A549 (cell line): ENCODE measurements around the gene NRXN3. TPM values are rescaled to one million over a fixed set of nuclear protein-coding genes. Genes with fewer than 3 reads are reported as not detected.
A peak's percentile ranks its signal among the peaks of the same experiment; 100 is the strongest.

Experiments used
- ATAC-seq, 2 experiments: fragments of 200-7000 bp in 1 of 2; fragments of >200 bp in 1 of 2; cut with Nextera tagmentation in 1 of 2; cut with Tn5 transposase in 1 of 2; 3 replicates each; pipeline versions ENCODE4 v1.8.0 to v1.9.1; 2018 to 2020; ENCODE audit warnings: mild to moderate bottlenecking in 1 of 2, moderate library complexity in 1 of 2
- CTCF ChIA-PET: fragments of 300-600 bp; sonication (Branson Sonifier 250); formaldehyde crosslinking; extraction: SDS; loops from one replicate; lab custom pipeline; 2021; ENCODE audit warnings: antibody characterized with exemption, inconsistent platforms; lab: Yijun Ruan, JAX
- POLR2A ChIA-PET: fragments of 350-600 bp; formaldehyde crosslinking; extraction: SDS; loops from one replicate; lab custom pipeline; 2021; ENCODE audit warnings: antibody characterized with exemption, inconsistent platforms; lab: Yijun Ruan, JAX
- DNase-seq, 2 experiments: peaks; one replicate each; pipeline versions ENCODE4 v3.0.0 to v3.0.0-alpha.2; 2011 to 2016; ENCODE audit warnings: low read depth in 1 of 2, low spot score in 1 of 2
- FAIRE-seq: peaks from 2 replicates; lab custom pipeline; 2011; peaks lifted over from hg19 to GRCh38; lab: Jason Lieb, UNC
- H3K27ac ChIP-seq, 2 experiments: fragments of >200 bp; sonication (Bioruptor Twin); formaldehyde crosslinking; 3 replicates each; pipeline ENCODE4 v1.5.1; 2016 to 2017
- H3K4me1 ChIP-seq: fragments of >200 bp; sonication (Bioruptor Twin); formaldehyde crosslinking; 3 replicates; pipeline ENCODE4 v1.6.1; 2016
- H3K4me2 ChIP-seq: fragments of >200 bp; sonication (Bioruptor Twin); formaldehyde crosslinking; 3 replicates; pipeline ENCODE4 v1.6.1; 2016
- H3K4me3 ChIP-seq: fragments of >200 bp; sonication (Bioruptor Twin); formaldehyde crosslinking; 3 replicates; pipeline ENCODE4 v1.5.1; 2016
- H3K9me3 ChIP-seq: fragments of >200 bp; sonication (Bioruptor Twin); formaldehyde crosslinking; 3 replicates; pipeline ENCODE4 v1.6.1; 2016
- ATOH8 ChIP-seq: fragments of 250-450 bp; sonication (Bioruptor Pico); IDR thresholded peaks from 2 replicates; pipeline ENCODE4 v1.5.0; 2020; ENCODE audit warnings: low read depth, mild to moderate bottlenecking, moderate library complexity
- BHLHE40 ChIP-seq: IDR thresholded peaks from 2 replicates; pipeline ENCODE4 v1.6.1; 2012; ENCODE audit warnings: low read depth, low read length, inconsistent platforms
- CHD2 ChIP-seq: fragments of 150-350 bp; IDR thresholded peaks from 2 replicates; pipeline ENCODE4 v1.6.1; 2014; ENCODE audit warnings: low read length; ENCODE audit not compliant: partially characterized antibody
- E2F6 ChIP-seq: IDR thresholded peaks from 2 replicates; pipeline ENCODE4 v1.6.1; 2012; ENCODE audit warnings: low read depth, borderline replicate concordance
- EHF ChIP-seq: fragments of 250-450 bp; sonication (Bioruptor Pico); IDR thresholded peaks from 2 replicates; pipeline ENCODE4 v1.5.0; 2020; ENCODE audit warnings: mild to moderate bottlenecking
- EHMT2 ChIP-seq: fragments of 200-600 bp; sonication (generic); IDR thresholded peaks from 2 replicates; pipeline ENCODE4 v1.6.1; 2016; ENCODE audit warnings: antibody characterized with exemption, low read depth, mild to moderate bottlenecking, moderate library complexity
- ELK1 ChIP-seq: fragments of 150-350 bp; IDR thresholded peaks from 2 replicates; pipeline ENCODE4 v1.6.1; 2014; ENCODE audit warnings: low read depth, mild to moderate bottlenecking, low read length
- EP300 ChIP-seq, 2 experiments: fragments of >200 bp; sonication (Bioruptor Twin); formaldehyde crosslinking; IDR thresholded peaks; 2 replicates in 1 of 2; 3 replicates in 1 of 2; pipeline ENCODE4 v1.6.1; 2016 to 2017
- FOSL2 ChIP-seq, 2 experiments: fragments of 450-650 bp in 1 of 2; fragments of >200 bp in 1 of 2; sonication (Bioruptor Twin) in 1 of 2; formaldehyde crosslinking; IDR thresholded peaks; 2 replicates each; pipeline versions ENCODE4 v1.5.0 to v1.6.1; 2016 to 2020; ENCODE audit warnings: mild to moderate bottlenecking in 1 of 2, moderate library complexity in 1 of 2
- GATA3 ChIP-seq: IDR thresholded peaks from 2 replicates; pipeline ENCODE4 v1.6.1; 2012; ENCODE audit warnings: borderline replicate concordance
- HES2 ChIP-seq: fragments of >200 bp; sonication (Bioruptor Twin); formaldehyde crosslinking; IDR thresholded peaks from 2 replicates; pipeline ENCODE4 v1.6.1; 2016
- HOXA7 ChIP-seq: fragments of 250-450 bp; sonication (Bioruptor Pico); IDR thresholded peaks from 2 replicates; pipeline ENCODE4 v1.5.0; 2020; ENCODE audit warnings: mild to moderate bottlenecking, moderate library complexity
- HOXB13 ChIP-seq: fragments of 250-450 bp; sonication (Bioruptor Pico); IDR thresholded peaks from 2 replicates; pipeline ENCODE4 v1.5.0; 2020; ENCODE audit warnings: low read depth, mild to moderate bottlenecking, moderate library complexity
- JUN ChIP-seq, 2 experiments: fragments of >200 bp; sonication (Bioruptor Twin); formaldehyde crosslinking; IDR thresholded peaks; 2 replicates in 1 of 2; 3 replicates in 1 of 2; pipeline ENCODE4 v1.6.1; 2016 to 2017
- KDM1A ChIP-seq: fragments of 200-600 bp; sonication (generic); IDR thresholded peaks from 2 replicates; pipeline ENCODE4 v1.6.1; 2016; ENCODE audit warnings: low read depth, mild to moderate bottlenecking
- KDM5A ChIP-seq: fragments of 200-600 bp; sonication (generic); IDR thresholded peaks from 2 replicates; pipeline ENCODE4 v1.6.1; 2016; ENCODE audit warnings: antibody characterized with exemption, mild to moderate bottlenecking
- MAFK ChIP-seq: fragments of 450-650 bp; IDR thresholded peaks from 2 replicates; pipeline ENCODE4 v1.6.1; 2014; ENCODE audit not compliant: partially characterized antibody
- MAZ ChIP-seq: fragments of 150-350 bp; IDR thresholded peaks from 2 replicates; pipeline ENCODE4 v1.6.1; 2014; ENCODE audit warnings: antibody characterized with exemption, low read depth, low read length, borderline replicate concordance
- NFE2L2 ChIP-seq: fragments of 150-350 bp; conservative IDR thresholded peaks from 2 replicates; pipeline ENCODE4 v1.6.1; 2014; ENCODE audit warnings: low read length
- NPAS2 ChIP-seq: fragments of 250-450 bp; sonication (Bioruptor Pico); IDR thresholded peaks from 2 replicates; pipeline ENCODE4 v1.8.0; 2022; ENCODE audit warnings: mild to moderate bottlenecking, moderate library complexity, borderline replicate concordance
- PHF8 ChIP-seq: fragments of 200-600 bp; sonication (generic); IDR thresholded peaks from 2 replicates; pipeline ENCODE4 v1.6.1; 2016; ENCODE audit warnings: low read depth, mild to moderate bottlenecking, antibody characterized with exemption, moderate library complexity, borderline replicate concordance
- RCOR1 ChIP-seq: fragments of 150-350 bp; IDR thresholded peaks from 2 replicates; pipeline ENCODE4 v1.6.1; 2014; ENCODE audit warnings: antibody characterized with exemption, low read length, low read depth
- REST ChIP-seq: fragments of 200-600 bp; sonication (generic); IDR thresholded peaks from 2 replicates; pipeline ENCODE4 v1.6.1; 2016; ENCODE audit warnings: antibody characterized with exemption, mild to moderate bottlenecking, moderate library complexity
- RFX5 ChIP-seq: fragments of 450-650 bp; IDR thresholded peaks from 2 replicates; pipeline ENCODE4 v1.7.1; 2014; ENCODE audit warnings: antibody characterized with exemption, mild to moderate bottlenecking, moderate library complexity
- ZC3H11A ChIP-seq: fragments of 450-650 bp; IDR thresholded peaks from 2 replicates; pipeline ENCODE4 v1.6.1; 2014; ENCODE audit warnings: antibody characterized with exemption, mild to moderate bottlenecking
- ZNF302 ChIP-seq: fragments of 250-450 bp; sonication (Bioruptor Pico); IDR thresholded peaks from 2 replicates; pipeline ENCODE4 v1.9.0; 2021; ENCODE audit warnings: inconsistent platforms, mild to moderate bottlenecking, moderate library complexity
- WGBS: methylation state at CpG from one replicate; pipeline ENCODE4 v1.1.6; 2017; ENCODE audit errors: missing lambda C conversion rate; 5-methylcytosine and 5-hydroxymethylcytosine counted together
- polyA plus RNA-seq, 4 experiments: library from polyadenylated mRNA; depleted of rRNA in 3 of 4; stranded (reverse); fragments of >200 nt; fragmentation: RNase III in 1 of 4; extraction: RNeasy Plus Mini Kit Qiagen cat#74134 plus additional on column Dnase treatment in 1 of 4; gene quantifications; 2 replicates in 3 of 4; 3 replicates in 1 of 4; pipeline ENCODE4 v1.2.3, GENCODE V29; 2011 to 2017

NRXN3 gene
- polyA plus RNA-seq, 2 of the 4 experiments (the other 2 are of a cell fraction): 0.62 to 2.3 TPM

GRCh38 chr14:79596551-79596950 lies 1426.4 kb downstream of the NRXN3 start:
- peak in 1 of 2 experiments; percentile 84; a peak in 3 of 6 replicates for ATAC-seq
- CTCF ChIA-PET: no interaction called here

GRCh38 chr14:79597566-79597965 lies 1427.4 kb downstream of the NRXN3 start:
- Histone ChIP-seq H3K4me2 (no peak overlapping the region), H3K4me3 (no peak overlapping the region), H3K9me3 (no peaks in the 10 kb centered on the region), H3K27ac (peak overlapping the region in 1 of 2 experiments; percentile 68; a peak in 3 of 6 replicates), H3K4me1 (peaks cover 9% of the 10 kb centered on the region; the same call in 2 of the 3 replicates)
- FAIRE-seq (no peak), ATAC-seq (no peak), DNase-seq (no peak)
- ChIA-PET CTCF (no interaction called here), POLR2A (no interaction called here)
- WGBS: 70% methylated on average over 4 of the region's 4 CpGs
- TF ChIP-seq GATA3 (no peak), ATOH8 (CRISPR knock-in tag) (no peak), RFX5 (no peak), FOSL2 (IDR thresholded peaks at IDR 0.05) (no peak), FOSL2 (CRISPR knock-in tag; IDR thresholded peaks at IDR 0.05) (no peak), CHD2 (no peak), NPAS2 (CRISPR knock-in tag) (no peak), EHF (CRISPR knock-in tag) (no peak), ZC3H11A (no peak), ELK1 (no peak)

More at GRCh38 chr14:79596551-79596950, 1426.4 kb downstream of the NRXN3 start:
- Histone ChIP-seq H3K9me3 (no peaks in the 10 kb centered on the region), H3K4me2 (peak overlapping the region; percentile 41; the same call in 2 of the 3 replicates), H3K27ac (peak overlapping the region; percentile 58 to 68; a peak in 4 of 6 replicates), H3K4me3 (no peak overlapping the region), H3K4me1 (peaks cover 9% of the 10 kb centered on the region; the same call in 2 of the 3 replicates)
- FAIRE-seq (no peak), DNase-seq (peak in 1 of 2 experiments; percentile 47)
- POLR2A ChIA-PET: no interaction called here
- TF ChIP-seq GATA3: peak; percentile 65
- TF ChIP-seq KDM5A: no peak
- TF ChIP-seq EP300 (IDR thresholded peaks at IDR 0.05): peak in 1 of 2 experiments; percentile 51; a peak in 1 of 5 replicates
- peak in 1 of 2 experiments; percentile 34; a peak in 1 of 5 replicates for TF ChIP-seq JUN (IDR thresholded peaks at IDR 0.05)
- TF ChIP-seq FOSL2 (IDR thresholded peaks at IDR 0.05): no peak
- peak; percentile 12; the same call in 1 of the 2 replicates for TF ChIP-seq FOSL2 (CRISPR knock-in tag; IDR thresholded peaks at IDR 0.05)
- WGBS: 12% methylated on average over 4 of the region's 4 CpGs

GRCh38 chr14:79598339-79598738 lies 1428.2 kb downstream of the NRXN3 start:
- TF ChIP-seq ZC3H11A (no peak), NFE2L2 (no peak), E2F6 (no peak), PHF8 (no peak), MAZ (no peak), HOXB13 (CRISPR knock-in tag) (no peak), EHMT2 (no peak), ZNF302 (CRISPR knock-in tag) (no peak), REST (no peak), MAFK (no peak), ELK1 (no peak), HES2 (no peak), RCOR1 (no peak), KDM1A (no peak), BHLHE40 (no peak), HOXA7 (CRISPR knock-in tag) (no peak)
- TF ChIP-seq, all 56 proteins: peak for 0
- ChIA-PET CTCF (no interaction called here), POLR2A (no interaction called here)
- no peak for FAIRE-seq
- Histone ChIP-seq H3K4me2 (no peak overlapping the region), H3K9me3 (no peaks in the 10 kb centered on the region), H3K4me3 (no peak overlapping the region), H3K27ac (peak overlapping the region in 1 of 2 experiments; percentile 68; a peak in 2 of 6 replicates), H3K4me1 (peaks cover 12% of the 10 kb centered on the region; the same call in 2 of the 3 replicates)
- ATAC-seq: no peak
- 33% methylated on average over 2 of the region's 2 CpGs for WGBS
- DNase-seq: no peak
